RWPE2 (cell line): Measurements from ENCODE around the gene ETFDH.
"Not testable (repeated sequence)": the region's sequence is repeated elsewhere in the genome, so short reads cannot be mapped to it uniquely, and the experiment has no call there.

ENCODE experiments used
- ATAC-seq: fragments of 200-7000 bp; cut with Tn5 transposase; 3 replicates; pipeline ENCODE4 v1.9.1; 2021; ENCODE audit warnings: low read depth
- DNase-seq: peaks from one replicate; pipeline ENCODE4 v3.0.0-alpha.2; 2020; ENCODE audit warnings: low spot score
- H3K27ac ChIP-seq: fragments of 450-650 bp; 2 replicates; pipeline ENCODE4 v1.5.1; 2017; ENCODE audit warnings: mild to moderate bottlenecking; ENCODE audit not compliant: poor library complexity, severe bottlenecking
- H3K27me3 ChIP-seq: fragments of 250-450 bp; sonication (Bioruptor Pico); 2 replicates; pipeline ENCODE4 v1.5.1; 2021; ENCODE audit warnings: mild to moderate bottlenecking, moderate library complexity; ENCODE audit not compliant: insufficient read depth, poor library complexity, severe bottlenecking
- H3K36me3 ChIP-seq: fragments of 250-450 bp; sonication (Bioruptor Pico); 2 replicates; pipeline ENCODE4 v1.5.1; 2020; ENCODE audit warnings: low read depth, mild to moderate bottlenecking, moderate library complexity
- H3K4me1 ChIP-seq: fragments of 250-450 bp; sonication (Bioruptor Pico); 2 replicates; pipeline ENCODE4 v1.5.1; 2021; ENCODE audit warnings: mild to moderate bottlenecking, moderate library complexity; ENCODE audit not compliant: insufficient read depth, poor library complexity, severe bottlenecking
- H3K4me3 ChIP-seq: fragments of 250-450 bp; sonication (Bioruptor Pico); 2 replicates; pipeline ENCODE4 v1.5.1; 2021; ENCODE audit warnings: mild to moderate bottlenecking, moderate library complexity; ENCODE audit not compliant: severe bottlenecking
- H3K9me3 ChIP-seq: fragments of 250-450 bp; sonication (Bioruptor Pico); 2 replicates; pipeline ENCODE4 v1.5.1; 2021; ENCODE audit warnings: mild to moderate bottlenecking, moderate library complexity; ENCODE audit not compliant: severe bottlenecking
- CTCF ChIP-seq: fragments of 450-650 bp; IDR thresholded peaks from one replicate; pipeline ENCODE4 v1.5.1; 2017; ENCODE audit warnings: mild to moderate bottlenecking, moderate library complexity; ENCODE audit not compliant: poor library complexity, severe bottlenecking

The ETFDH gene

GRCh38 chr4:158656439-158656838 lies 15.7 kb upstream of the ETFDH start:
- H3K4me1 ChIP-seq = no peaks in the 10 kb centered on the region
- H3K9me3 ChIP-seq = no peaks in the 10 kb centered on the region
- H3K36me3 ChIP-seq = no peaks in the 10 kb centered on the region
- no peak for TF ChIP-seq CTCF
- no peak overlapping the region for H3K27ac ChIP-seq
- ATAC-seq = no peak
- H3K4me3 ChIP-seq = no peak overlapping the region
- no peaks in the 10 kb centered on the region for H3K27me3 ChIP-seq
- no peak for DNase-seq

- Histone ChIP-seq H3K9me3 (no peaks in the 10 kb centered on the region), H3K27me3 (no peaks in the 10 kb centered on the region), H3K4me1 (no peaks in the 10 kb centered on the region), H3K4me3 (no peak overlapping the region), H3K36me3 (no peaks in the 10 kb centered on the region), H3K27ac (no peak overlapping the region)
- no peak for DNase-seq
- TF ChIP-seq CTCF = no peak
- no peak for ATAC-seq
These were observed 14.8 kb upstream of the ETFDH start for GRCh38 chr4:158657291-158657690.

GRCh38 chr4:158663255-158663654 lies 8.8 kb upstream of the ETFDH start:
- H3K27ac ChIP-seq, ATAC-seq, H3K4me3 ChIP-seq, H3K27me3 ChIP-seq, H3K4me1 ChIP-seq, H3K9me3 ChIP-seq, H3K36me3 ChIP-seq, DNase-seq: not testable (repeated sequence)

GRCh38 chr4:158663707-158664625 lies 8.1 kb upstream of the ETFDH start:
- H3K27ac ChIP-seq, H3K27me3 ChIP-seq, H3K4me1 ChIP-seq, H3K4me3 ChIP-seq, ATAC-seq, DNase-seq, H3K9me3 ChIP-seq: not testable (repeated sequence)
- peaks cover 17% of the 10 kb centered on the region for H3K36me3 ChIP-seq

- Histone ChIP-seq H3K27ac (no peak overlapping the region), H3K9me3 (no peaks in the 10 kb centered on the region)
These were observed 7.3 kb upstream of the ETFDH start for GRCh38 chr4:158664806-158665205.

More at GRCh38 chr4:158664806-158665205, 7.3 kb upstream of the ETFDH start:
- Histone ChIP-seq H3K4me3 (no peak overlapping the region), H3K36me3 (peaks cover 18% of the 10 kb centered on the region), H3K4me1 (no peaks in the 10 kb centered on the region), H3K27me3 (no peaks in the 10 kb centered on the region)
- no peak for DNase-seq
- TF ChIP-seq CTCF = no peak
- no peak for ATAC-seq
